Measurements from ENCODE around the gene EPHB3.
"Not testable (repeated sequence)": the region's sequence is repeated elsewhere in the genome, so short reads cannot be mapped to it uniquely, and the experiment has no call there.

The EPHB3 gene

GRCh38 chr3:184596886-184597575, 35.4 kb downstream of the EPHB3 start:
- DNase-seq (ENCODE audit: extremely low read depth in 1 of 2, low read depth in 1 of 2) = no peak

GRCh38 chr3:184597829-184598573, 36.4 kb downstream of the EPHB3 start:
- no peak for DNase-seq (ENCODE audit: extremely low read depth in 1 of 2, low read depth in 1 of 2)

GRCh38 chr3:184598574-184598927, 37.0 kb downstream of the EPHB3 start:
- DNase-seq (ENCODE audit: extremely low read depth in 1 of 2, low read depth in 1 of 2) = no peak

GRCh38 chr3:184599143-184599542, 37.6 kb downstream of the EPHB3 start:
- DNase-seq (ENCODE audit: extremely low read depth in 1 of 2, low read depth in 1 of 2) = no peak

- no peak for DNase-seq (ENCODE audit: extremely low read depth in 1 of 2, low read depth in 1 of 2)
Measured at GRCh38 chr3:184600685-184601377, 39.2 kb downstream of the EPHB3 start.

GRCh38 chr3:184601576-184602371, 40.2 kb downstream of the EPHB3 start:
- DNase-seq (ENCODE audit: extremely low read depth in 1 of 2, low read depth in 1 of 2) = no peak

- DNase-seq (ENCODE audit: extremely low read depth in 1 of 2, low read depth in 1 of 2) = no peak
Measured at GRCh38 chr3:184602372-184603150, 41.0 kb downstream of the EPHB3 start.

GRCh38 chr3:184603151-184604030, 41.8 kb downstream of the EPHB3 start:
- DNase-seq (ENCODE audit: extremely low read depth in 1 of 2, low read depth in 1 of 2) = no peak

GRCh38 chr3:184604039-184604601, 42.5 kb downstream of the EPHB3 start:
- DNase-seq (ENCODE audit: extremely low read depth in 1 of 2, low read depth in 1 of 2) = no peak

- DNase-seq (ENCODE audit: extremely low read depth in 1 of 2, low read depth in 1 of 2) = no peak
Measured at GRCh38 chr3:184604615-184605290, 43.2 kb downstream of the EPHB3 start.

- DNase-seq (ENCODE audit: extremely low read depth in 1 of 2, low read depth in 1 of 2) = no peak
Measured at GRCh38 chr3:184608209-184608608, 46.6 kb downstream of the EPHB3 start.

- DNase-seq (ENCODE audit: extremely low read depth in 1 of 2, low read depth in 1 of 2) = no peak
Measured at GRCh38 chr3:184609476-184610244, 48.1 kb downstream of the EPHB3 start.

GRCh38 chr3:184610245-184610871, 48.8 kb downstream of the EPHB3 start:
- no peak for DNase-seq (ENCODE audit: extremely low read depth in 1 of 2, low read depth in 1 of 2)

- no peak for DNase-seq (ENCODE audit: extremely low read depth in 1 of 2, low read depth in 1 of 2)
Measured at GRCh38 chr3:184611607-184612281, 50.2 kb downstream of the EPHB3 start.

- DNase-seq (ENCODE audit: extremely low read depth in 1 of 2, low read depth in 1 of 2) = no peak
Measured at GRCh38 chr3:184615396-184615795, 53.8 kb downstream of the EPHB3 start.

- no peak for DNase-seq (ENCODE audit: extremely low read depth in 1 of 2, low read depth in 1 of 2)
Measured at GRCh38 chr3:184616436-184616835, 54.9 kb downstream of the EPHB3 start.

GRCh38 chr3:184617306-184617705, 55.7 kb downstream of the EPHB3 start:
- not testable (repeated sequence) for DNase-seq (ENCODE audit: extremely low read depth in 1 of 2, low read depth in 1 of 2)

Measured in activated CD8-positive, alpha-beta memory T cell treated with anti-CD3 and anti-CD28 coated beads for 1 hour (primary cell).